GM12872 (cell line): ENCODE results near the gene PUS1.

ENCODE experiments used
- CTCF ChIP-seq: IDR thresholded peaks from 3 replicates; pipeline ENCODE4 v1.5.1; 2011; ENCODE audit warnings: low read depth, mild to moderate bottlenecking, low read length, moderate library complexity; ENCODE audit not compliant: insufficient read depth

PUS1 gene

DNA sequence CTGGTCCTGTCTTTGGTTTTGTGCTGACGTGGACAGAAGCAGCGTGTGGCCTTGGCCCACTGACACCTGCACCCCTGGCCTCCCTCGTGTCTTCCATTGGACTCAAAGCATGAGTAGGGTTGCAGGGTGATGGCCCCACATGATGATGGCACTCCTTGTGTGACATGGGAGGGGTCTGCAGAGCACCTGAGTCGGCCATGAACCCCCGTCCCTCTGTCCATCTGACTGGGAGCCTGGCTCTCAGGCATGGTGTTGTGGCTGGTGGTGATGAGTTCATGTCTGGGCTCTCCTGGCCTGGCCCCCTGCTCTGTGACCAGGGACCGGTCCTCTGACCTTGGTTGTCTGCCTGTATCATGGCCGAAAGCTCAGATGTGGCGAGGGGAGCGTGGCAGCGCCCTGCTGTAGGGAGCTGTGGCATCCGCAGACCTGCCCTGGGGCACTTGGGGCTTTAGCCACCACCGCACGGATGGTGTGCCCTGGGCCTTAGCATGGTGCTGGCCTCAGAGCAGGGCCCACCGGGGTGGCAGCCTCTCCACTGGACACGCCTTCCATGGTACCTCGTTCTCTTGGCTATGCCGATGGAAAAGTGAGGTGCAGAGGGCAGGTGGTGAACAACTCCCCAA, 17.9 kb upstream of the PUS1 start:
- no peak for TF ChIP-seq CTCF

- TF ChIP-seq CTCF: no peak
These were observed 17.1 kb upstream of the PUS1 start for GRCh38 chr12:131911851-131912477.

- TF ChIP-seq CTCF: no peak
These were observed 16.4 kb upstream of the PUS1 start for GRCh38 chr12:131912518-131913274.

GRCh38 chr12:131913666-131914065, 15.4 kb upstream of the PUS1 start:
- TF ChIP-seq CTCF: no peak

DNA sequence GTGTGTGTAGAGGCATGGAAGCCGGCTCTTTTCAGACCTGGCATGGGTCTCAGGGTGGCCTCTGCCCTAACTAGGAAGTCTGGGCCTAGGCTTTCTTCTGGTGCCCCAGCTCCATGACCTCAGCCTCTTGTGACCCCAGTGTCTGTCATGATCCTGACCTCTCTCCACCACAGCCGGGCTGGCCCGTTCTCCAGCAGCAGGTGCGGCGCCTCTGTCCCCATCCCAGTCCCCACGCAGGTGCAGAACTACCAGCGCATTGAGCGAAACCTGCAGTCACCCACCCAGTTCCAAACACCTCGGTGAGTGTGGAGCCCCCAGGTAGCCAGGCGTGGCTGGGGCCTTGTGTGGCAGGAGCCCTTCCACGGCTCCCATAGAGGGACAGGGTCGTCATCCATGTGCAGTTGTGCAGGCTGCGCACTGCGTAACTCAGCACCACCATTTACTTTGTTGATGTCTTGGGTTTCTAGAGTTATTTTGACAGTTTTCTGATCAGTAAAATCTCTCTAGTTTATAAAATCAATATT, 14.8 kb upstream of the PUS1 start:
- no peak for TF ChIP-seq CTCF

GRCh38 chr12:131915000-131915689, 13.9 kb upstream of the PUS1 start:
- TF ChIP-seq CTCF: no peak

GRCh38 chr12:131915823-131916222, 13.3 kb upstream of the PUS1 start:
- no peak for TF ChIP-seq CTCF
